Effector CD4-positive, alpha-beta T cell (primary cell): ENCODE measurements around the gene MPPED1.

Experiments
- DNase-seq: peaks from one replicate; pipeline ENCODE4 v3.0.0-alpha.2; 2020

Gene MPPED1

DNA sequence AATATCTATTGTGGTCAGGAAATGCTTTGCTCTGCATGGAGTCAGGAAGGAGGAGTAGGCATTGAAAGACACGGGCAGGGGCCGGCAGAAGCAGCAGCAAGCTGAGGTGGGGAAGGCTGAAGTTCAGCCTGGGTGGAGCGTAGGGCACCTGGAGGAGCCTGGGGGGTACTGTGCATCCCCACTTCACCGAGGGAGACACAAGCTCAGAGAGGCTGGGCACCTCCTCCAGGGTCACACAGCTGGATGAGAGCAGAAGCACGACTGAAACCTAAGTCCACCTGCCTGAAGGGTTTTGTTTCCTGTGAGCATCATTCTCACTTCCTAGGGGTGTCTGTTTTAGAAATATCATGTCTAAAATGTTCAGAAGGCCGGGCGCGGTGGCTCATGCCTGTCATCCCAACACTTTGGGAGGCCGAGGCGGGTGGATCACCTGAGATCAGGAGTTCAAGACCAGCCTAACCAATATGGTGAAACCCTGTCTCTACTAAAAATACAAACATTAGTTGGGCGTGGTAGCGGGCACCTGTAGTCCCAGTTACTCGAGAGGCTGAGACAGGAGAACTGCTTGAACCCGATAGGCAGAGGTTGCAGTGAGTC is 138.3 kb downstream of the MPPED1 start:
- no peak for DNase-seq

DNA sequence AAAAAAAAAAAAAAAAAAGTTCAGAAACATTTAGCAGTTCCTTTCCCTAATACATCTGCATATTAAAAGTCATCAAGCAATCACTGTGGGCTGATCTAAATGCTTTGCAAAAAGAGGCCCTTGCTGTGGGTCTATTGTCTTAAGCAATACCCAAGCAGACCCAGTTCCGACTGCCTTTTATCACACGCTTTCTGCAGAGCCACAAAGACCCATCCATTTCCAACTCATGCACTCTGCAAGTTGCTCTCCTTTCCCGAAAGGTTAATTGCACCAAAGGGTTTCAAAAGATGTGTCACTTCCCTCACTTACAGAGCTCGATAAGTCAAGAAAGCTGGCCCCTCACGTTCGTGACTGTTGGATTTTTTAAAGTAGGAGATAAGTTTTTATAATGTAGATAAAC is 138.9 kb downstream of the MPPED1 start:
- no peak for DNase-seq

DNA sequence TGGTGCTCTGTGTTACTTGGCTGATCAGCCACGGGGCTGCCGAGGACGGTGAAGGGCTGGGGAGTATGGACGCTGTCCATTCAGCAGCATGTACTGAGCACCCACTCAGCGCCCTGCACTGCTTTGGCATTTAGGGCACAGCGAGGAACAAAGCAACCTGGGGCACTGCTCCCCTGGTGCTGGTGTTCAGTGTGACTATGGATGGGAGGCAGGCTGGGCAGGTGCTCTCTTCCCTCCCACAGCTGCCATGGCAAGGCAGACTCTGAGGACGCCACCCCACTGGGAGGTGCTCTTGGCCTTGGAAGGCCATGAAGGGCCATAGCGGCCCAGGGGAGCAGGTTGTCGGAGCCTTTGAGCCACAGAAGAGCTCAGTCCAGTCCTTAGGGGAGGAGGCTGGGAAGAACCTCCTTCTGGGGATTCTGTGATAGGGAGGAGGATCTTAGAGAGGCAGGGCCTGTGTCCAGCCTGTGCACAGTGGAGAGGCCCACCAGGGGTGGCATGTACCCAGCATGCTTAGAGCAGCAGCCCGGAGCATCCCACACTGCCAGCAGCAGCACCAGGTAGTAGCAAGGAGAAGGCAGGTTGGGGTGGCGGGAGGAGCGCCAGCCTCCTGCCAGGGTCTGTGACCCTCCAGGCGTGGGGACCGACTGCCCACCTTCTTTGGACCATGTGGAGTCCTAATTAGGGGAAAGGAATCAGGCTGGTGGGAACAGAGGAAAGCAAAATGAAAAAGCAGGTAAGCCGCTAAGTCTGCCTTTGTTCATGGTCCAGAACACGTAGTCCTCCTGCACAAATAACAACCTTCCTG is 141.8 kb downstream of the MPPED1 start:
- DNase-seq: no peak

DNA sequence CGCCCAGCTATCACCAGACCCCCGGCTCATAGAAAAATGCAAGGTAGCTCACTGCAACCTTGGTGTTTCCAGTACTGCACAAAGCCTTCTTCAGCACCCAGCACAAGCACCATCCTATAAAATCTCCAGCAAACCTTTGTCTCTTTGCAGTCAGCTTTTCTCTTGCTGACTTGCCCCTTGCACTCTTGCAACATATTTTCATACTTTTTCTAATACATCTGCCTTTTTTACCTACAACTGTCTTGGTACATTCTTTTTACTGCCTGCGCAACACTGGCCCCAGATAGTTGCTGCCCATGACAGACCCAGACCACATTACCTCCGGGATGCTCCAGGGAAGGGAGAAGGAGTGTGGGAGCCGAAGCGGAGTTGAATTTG is 142.4 kb downstream of the MPPED1 start:
- DNase-seq: no peak

DNA sequence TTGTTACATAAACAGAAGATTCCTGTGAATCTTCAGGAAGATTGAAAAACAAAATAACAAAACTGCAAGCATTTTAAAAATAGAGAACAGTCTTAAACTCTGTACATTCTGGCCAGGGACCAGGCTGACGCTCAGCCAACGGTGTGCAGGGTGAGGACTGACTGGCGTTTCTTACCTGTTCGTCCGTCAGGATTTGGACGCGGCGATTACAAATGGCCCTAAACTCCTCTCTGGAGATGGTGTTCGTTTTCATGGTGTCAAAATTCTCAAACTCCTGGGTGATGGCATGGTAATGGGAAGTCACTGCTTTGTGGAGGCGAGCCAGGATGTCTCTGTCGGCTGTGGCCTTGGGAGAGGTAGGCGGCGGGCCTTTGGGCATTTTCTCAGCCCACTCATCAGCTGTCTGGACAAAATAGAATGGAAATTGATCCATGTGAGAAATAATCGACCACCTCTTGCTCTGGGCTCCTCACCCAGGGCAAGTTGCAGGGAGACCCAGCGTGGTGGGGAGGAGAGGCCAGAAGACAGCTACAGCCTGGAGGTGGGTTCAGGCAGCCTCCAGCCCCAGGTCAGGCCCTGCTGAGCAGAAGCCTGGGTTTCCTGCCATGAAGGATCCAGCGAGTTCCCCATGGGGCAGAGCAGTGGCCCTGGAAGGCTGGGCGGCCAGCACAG is 143.0 kb downstream of the MPPED1 start:
- DNase-seq: no peak

DNA sequence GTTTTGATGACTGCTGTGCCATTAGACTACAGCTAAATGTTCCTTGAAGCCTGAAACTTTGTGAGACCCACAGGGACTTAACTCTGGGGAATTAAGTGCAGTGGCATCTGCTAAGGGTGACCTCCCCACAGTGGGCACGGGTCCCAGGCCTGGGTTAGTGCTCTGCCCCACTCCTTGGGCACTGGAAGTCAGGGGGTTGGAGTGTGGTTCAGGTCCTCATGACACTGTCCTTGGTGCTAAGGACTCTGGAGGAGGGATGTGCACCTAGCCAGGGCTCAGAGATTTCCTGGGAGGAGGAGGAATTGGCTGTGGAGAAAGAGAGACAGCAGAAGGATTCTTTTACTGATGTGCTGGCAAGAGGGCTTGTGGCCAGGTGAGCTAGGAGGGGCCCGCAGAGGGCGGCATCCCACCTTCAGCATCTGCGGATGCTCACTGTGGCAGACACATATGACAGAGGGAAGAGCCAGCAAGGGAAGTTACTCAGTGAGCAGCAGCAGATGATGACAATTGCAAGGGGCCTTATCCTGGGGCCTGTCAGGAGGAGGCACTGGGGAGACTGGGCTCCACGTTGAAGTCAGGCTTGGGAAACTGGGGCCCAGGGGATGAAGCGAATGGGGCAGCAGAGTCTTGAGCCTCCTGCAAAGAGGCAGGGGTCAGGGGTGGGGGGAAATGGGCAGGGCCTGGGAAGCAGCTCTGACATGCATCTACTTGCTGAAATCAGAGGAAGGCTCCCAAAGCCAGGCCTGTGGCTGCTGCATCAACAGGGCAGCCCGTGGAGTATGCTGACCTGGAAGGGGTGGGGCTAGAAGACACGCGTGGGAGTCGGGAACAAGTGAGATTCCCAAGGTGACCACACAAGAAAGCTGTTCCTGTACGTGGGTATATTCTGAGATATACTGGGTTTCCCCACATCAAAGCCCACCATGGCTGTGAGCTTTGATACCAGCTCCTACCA is 144.0 kb downstream of the MPPED1 start:
- no peak for DNase-seq
